ENCODE measurements around the gene DNHD1.

DNHD1 gene

DNA sequence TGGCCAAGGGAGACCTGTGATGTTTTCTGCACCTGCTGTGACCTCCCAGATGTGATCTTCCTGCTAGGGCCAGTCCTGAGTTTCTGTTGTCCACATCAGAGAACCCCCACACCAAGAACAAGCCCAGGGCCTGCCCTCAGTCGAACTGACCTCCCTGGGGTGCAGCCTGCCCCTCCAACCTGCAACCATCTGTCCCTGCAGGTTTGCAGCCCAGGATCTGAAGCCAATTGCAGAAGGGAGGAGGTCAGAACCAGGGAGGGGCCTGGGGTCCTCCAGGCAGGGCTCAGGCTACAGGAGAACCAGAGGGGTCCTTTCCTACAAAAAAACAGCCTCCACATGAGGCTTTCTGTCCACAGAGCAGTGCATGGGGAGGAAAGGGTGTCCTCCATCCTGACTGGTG lies 24.1 kb upstream of the DNHD1 start:
- H3K27me3 ChIP-seq (ENCODE audit: control insufficient read depth, insufficient read depth, low read length): no peaks in the 10 kb centered on the region
- peak overlapping the region; percentile 98 for H3K4me3 ChIP-seq (ENCODE audit: low read length)
- H3K4me1 ChIP-seq (ENCODE audit: control insufficient read depth, insufficient read depth, low read length): peaks cover 16% of the 10 kb centered on the region
- peaks cover 11% of the 10 kb centered on the region for H3K36me3 ChIP-seq (ENCODE audit: control insufficient read depth, insufficient read depth, low read length)
- H3K9ac ChIP-seq (ENCODE audit: low read length): no peak overlapping the region
- H3K27ac ChIP-seq (ENCODE audit: low read depth, low read length): no peak overlapping the region

DNA sequence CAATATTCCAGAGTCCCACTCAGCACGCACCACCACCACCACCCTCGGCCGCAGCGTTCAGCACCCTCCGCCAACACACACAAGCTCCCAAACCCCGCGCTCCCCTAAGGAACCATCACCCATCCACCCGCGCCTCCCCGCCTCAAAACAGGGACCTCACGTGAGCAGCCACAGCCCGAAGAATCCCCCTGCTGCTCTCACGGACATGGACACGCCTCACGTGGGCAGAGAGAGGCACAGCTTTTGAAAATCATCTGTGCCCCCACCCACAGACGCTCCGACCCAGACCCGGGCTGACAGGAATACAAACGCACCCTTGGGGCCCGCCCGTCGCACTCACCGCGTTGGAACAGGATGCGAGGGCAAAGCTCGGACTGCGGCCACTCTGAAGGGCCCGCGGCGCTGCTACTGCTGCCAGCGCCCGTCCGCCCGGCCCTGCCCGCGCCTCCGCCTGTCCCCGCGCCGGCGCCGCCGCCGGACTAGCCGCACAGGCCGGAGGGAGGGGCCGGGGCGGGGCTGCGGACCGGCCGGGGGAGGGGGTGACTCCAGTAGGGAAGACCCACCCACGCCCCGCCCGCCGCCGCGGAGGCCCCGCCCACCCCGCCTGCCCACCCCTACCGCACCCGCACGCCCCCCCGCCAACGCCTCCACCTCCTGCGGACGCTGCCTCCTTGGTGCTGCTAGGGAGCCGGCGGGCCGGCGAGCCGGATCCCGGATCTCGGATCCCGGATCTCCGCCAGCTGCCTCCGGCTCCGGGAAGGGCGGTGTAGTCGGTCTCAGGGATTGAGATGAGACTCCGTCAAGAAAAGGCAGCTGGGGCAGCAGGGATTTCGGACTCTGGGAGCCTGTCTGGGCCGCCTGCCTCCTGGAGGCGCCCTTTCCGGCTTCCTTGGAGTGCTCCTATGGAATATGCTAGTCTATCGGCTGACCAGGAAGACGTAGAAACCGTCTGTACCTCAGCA lies 23.3 kb upstream of the DNHD1 start, which contains the start of gene TRIM3:
Gene TRIM3 (minus strand): TSS at position 491 of the 962 bp plus-strand sequence. CDS start 8,246 bp downstream, outside the sequence.
- Histone ChIP-seq H3K27ac (ENCODE audit: low read depth, low read length) (peak within 1 kb of the TSS; percentile 87), H3K4me1 (ENCODE audit: control insufficient read depth, insufficient read depth, low read length) (peaks cover 16% of the 10 kb centered on the region), H3K9ac (ENCODE audit: low read length) (peak within 1 kb of the TSS; percentile 96), H3K27me3 (ENCODE audit: control insufficient read depth, insufficient read depth, low read length) (no peaks in the 10 kb centered on the region), H3K4me3 (ENCODE audit: low read length) (peak within 1 kb of the TSS; percentile 98), H3K36me3 (ENCODE audit: control insufficient read depth, insufficient read depth, low read length) (peaks cover 18% of the 10 kb centered on the region)

DNA sequence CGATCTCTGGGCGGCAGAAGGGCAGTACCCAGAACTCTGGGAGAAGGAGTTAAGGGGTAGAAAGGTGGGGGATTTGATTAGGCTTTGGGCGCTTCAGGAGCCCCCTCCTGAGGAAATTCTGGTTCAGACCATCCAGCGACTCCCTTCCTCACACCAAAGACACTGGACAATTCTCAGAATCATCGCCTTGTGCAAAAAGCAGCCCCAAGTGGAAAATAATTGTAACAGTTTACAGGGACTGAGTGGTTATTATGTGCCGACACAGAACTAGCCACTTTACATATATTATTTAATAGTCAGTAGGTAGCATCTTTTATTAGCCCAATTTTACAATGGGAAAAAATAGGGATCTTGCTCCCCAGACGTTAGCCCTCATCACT lies 22.7 kb upstream of the DNHD1 start:
- peaks cover 18% of the 10 kb centered on the region for H3K36me3 ChIP-seq (ENCODE audit: control insufficient read depth, insufficient read depth, low read length)
- H3K27ac ChIP-seq (ENCODE audit: low read depth, low read length): peak overlapping the region; percentile 87
- H3K4me1 ChIP-seq (ENCODE audit: control insufficient read depth, insufficient read depth, low read length): peaks cover 14% of the 10 kb centered on the region
- peak overlapping the region; percentile 80 for H3K9ac ChIP-seq (ENCODE audit: low read length)
- H3K27me3 ChIP-seq (ENCODE audit: control insufficient read depth, insufficient read depth, low read length): no peaks in the 10 kb centered on the region
- H3K4me3 ChIP-seq (ENCODE audit: low read length): peak overlapping the region; percentile 74

DNA sequence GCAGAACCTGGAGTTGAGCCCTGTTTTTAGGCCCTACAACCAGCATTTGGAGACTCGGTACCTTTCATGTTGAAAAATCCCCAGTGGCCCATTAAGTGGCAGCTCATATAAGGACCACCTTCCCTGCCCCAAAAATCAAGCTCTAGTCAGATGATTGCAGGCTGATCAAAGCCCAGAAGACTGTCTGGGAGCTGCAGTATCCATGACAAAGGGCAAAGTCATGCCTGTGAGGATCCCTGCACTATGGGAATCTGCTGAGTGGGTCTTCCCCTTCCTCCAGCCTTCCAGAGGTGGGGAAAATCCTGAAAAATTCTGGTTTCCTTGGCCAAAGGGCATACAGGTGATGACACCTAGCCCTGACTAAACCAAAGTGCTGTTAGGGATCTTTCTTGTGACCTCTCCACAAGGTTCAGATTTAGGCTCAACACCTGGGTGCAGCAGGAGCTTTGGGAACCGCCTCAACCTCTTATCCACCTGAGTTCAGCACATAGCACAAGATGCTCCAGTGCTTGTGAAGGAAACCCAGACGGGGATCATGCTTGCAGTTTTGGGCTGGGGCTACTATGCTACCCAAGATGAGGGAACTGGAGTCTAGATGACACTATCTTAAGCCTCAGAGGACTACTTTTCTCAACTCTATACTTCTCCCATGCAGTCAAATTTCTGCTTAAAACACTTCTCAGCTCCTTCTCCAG lies 22.1 kb upstream of the DNHD1 start:
- peaks cover 13% of the 10 kb centered on the region for H3K4me1 ChIP-seq (ENCODE audit: control insufficient read depth, insufficient read depth, low read length)
- H3K27me3 ChIP-seq (ENCODE audit: control insufficient read depth, insufficient read depth, low read length): no peaks in the 10 kb centered on the region
- H3K4me3 ChIP-seq (ENCODE audit: low read length): no peak overlapping the region
- H3K27ac ChIP-seq (ENCODE audit: low read depth, low read length): peak overlapping the region; percentile 87
- H3K9ac ChIP-seq (ENCODE audit: low read length): peak overlapping the region; percentile 80
- H3K36me3 ChIP-seq (ENCODE audit: control insufficient read depth, insufficient read depth, low read length): peaks cover 18% of the 10 kb centered on the region

DNA sequence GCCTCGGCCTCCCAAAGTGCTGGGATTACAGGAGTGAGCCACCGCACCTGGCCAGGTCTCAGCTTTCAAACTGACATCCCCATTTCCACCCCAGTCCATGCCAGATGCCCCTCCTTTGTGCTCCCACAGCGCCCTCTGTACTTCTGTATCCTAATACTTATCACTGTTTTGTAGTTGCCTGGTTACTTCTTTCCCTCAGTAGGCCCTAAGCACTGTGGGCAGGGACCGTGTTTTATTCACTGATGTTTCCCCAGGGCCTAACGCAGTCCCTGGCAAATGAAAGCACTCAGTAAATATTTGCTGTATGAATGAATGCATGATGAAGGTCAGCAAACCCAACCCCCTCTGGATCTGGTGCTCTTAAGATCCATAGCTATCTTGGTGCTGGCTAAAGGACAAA lies 21.1 kb upstream of the DNHD1 start:
- H3K36me3 ChIP-seq (ENCODE audit: control insufficient read depth, insufficient read depth, low read length): peaks cover 18% of the 10 kb centered on the region
- H3K4me1 ChIP-seq (ENCODE audit: control insufficient read depth, insufficient read depth, low read length): peaks cover 21% of the 10 kb centered on the region
- no peaks in the 10 kb centered on the region for H3K27me3 ChIP-seq (ENCODE audit: control insufficient read depth, insufficient read depth, low read length)
- no peak overlapping the region for H3K4me3 ChIP-seq (ENCODE audit: low read length)
- no peak overlapping the region for H3K27ac ChIP-seq (ENCODE audit: low read depth, low read length)
- no peak overlapping the region for H3K9ac ChIP-seq (ENCODE audit: low read length)

DNA sequence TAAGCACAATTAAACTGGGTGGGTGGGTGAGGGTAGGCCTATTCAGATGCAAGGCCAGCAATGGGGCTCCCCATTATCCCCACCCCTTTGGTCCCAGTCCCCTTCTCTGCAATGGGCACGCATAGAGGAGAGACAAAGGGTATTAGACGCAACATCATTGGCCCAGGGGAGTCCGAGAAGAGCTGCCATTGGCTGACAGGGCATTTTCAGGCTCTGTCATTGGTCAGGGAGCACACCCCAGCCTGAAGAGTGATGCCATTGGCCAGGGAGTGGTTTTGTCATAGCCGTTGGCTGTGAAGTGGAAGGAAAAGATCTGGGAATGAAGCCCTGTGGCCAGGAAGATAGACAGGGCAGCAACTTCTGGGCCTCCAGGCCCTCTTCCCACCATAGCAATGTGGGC lies 20.5 kb upstream of the DNHD1 start:
- Histone ChIP-seq H3K4me1 (ENCODE audit: control insufficient read depth, insufficient read depth, low read length) (peaks cover 21% of the 10 kb centered on the region), H3K36me3 (ENCODE audit: control insufficient read depth, insufficient read depth, low read length) (peaks cover 18% of the 10 kb centered on the region), H3K9ac (ENCODE audit: low read length) (no peak overlapping the region), H3K4me3 (ENCODE audit: low read length) (no peak overlapping the region), H3K27ac (ENCODE audit: low read depth, low read length) (no peak overlapping the region), H3K27me3 (ENCODE audit: control insufficient read depth, insufficient read depth, low read length) (no peaks in the 10 kb centered on the region)

DNA sequence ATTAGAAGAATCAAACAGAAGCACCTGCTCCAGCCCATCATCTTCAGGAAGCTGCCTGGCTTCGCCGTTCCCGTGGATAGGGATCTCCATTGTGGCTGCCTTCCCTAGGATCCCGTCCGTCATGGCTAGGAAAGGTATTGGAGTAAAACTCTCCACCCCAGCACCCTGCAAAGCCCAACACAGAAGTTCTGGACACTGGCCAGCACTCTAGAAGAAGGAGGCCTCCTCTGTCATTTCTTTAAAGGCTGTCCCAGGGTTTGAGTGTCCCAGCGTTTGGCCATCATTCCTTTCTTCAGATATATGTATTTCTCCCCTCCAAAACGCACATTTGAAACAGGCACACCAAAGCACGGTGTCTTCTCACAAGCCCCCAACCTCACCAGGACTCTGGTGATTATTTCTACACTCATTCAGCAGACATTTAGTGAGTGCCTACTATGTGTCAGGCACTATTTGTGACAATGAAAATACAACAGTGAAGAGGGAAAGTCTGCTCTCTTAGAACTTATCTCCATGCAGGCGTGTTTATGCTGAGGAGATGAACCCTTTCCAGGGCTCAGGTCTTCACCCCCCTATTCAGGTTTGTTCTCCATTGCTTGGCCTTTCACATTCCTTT lies 16.7 kb upstream of the DNHD1 start:
- H3K4me1 ChIP-seq (ENCODE audit: control insufficient read depth, insufficient read depth, low read length): peaks cover 18% of the 10 kb centered on the region
- H3K27ac ChIP-seq (ENCODE audit: low read depth, low read length): peak overlapping the region; percentile 89
- no peaks in the 10 kb centered on the region for H3K27me3 ChIP-seq (ENCODE audit: control insufficient read depth, insufficient read depth, low read length)
- peak overlapping the region; percentile 89 for H3K4me3 ChIP-seq (ENCODE audit: low read length)
- H3K9ac ChIP-seq (ENCODE audit: low read length): peak overlapping the region; percentile 85
- peaks cover 27% of the 10 kb centered on the region for H3K36me3 ChIP-seq (ENCODE audit: control insufficient read depth, insufficient read depth, low read length)

DNA sequence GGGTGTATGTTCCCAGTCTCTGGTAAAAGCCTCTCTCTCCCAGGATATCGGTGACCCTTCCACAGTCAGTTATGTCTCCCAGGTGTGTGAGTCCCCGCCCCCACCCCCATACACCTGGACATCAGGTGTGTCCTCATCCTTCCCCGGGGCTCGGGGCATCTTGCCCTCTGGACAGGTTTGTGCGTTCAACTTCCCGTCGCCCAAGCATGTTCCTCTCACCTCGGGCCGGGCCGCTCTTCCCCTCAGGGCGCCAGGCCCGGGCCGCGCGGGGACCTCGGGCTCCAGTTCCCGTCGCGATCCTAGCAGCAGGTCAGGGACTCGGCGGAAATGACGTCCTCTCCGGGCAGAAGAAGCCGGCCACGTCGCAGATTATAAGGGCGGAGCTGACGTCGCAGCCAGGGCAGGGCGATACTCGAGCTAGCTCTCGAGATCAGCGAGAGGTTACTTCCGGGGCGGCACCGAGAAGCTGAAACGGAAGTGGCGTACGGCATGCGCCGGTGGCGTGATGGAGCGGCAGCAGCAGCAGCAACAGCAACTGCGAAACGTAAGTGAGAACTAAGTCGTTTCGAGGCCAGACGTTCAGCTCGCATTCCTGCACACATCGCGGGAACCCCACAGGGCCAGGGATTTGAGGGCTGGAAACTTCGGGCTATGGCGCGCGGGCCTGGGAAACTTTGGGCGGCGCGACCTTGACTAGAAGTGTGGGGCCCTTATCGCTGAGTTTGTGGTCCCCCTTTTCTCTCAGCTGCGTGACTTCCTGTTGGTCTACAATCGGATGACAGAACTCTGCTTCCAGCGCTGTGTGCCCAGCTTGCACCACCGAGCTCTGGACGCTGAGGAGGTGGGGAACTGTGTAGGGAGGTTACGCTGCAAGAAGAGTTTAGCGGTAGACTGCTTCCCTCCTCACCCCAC lies 15.8 kb upstream of the DNHD1 start, which contains the start of the genes ARFIP2 and TIMM10B:
Gene ARFIP2 (minus strand): TSS at position 320 of the 912 bp plus-strand sequence. CDS start 910 bp downstream, outside the sequence.
Gene TIMM10B (plus strand): TSS at position 490 of the 912 bp plus-strand sequence. CDS start 16 bp downstream, at position 506.
- peaks cover 30% of the 10 kb centered on the region for H3K36me3 ChIP-seq (ENCODE audit: control insufficient read depth, insufficient read depth, low read length)
- H3K27me3 ChIP-seq (ENCODE audit: control insufficient read depth, insufficient read depth, low read length): no peaks in the 10 kb centered on the region

DNA sequence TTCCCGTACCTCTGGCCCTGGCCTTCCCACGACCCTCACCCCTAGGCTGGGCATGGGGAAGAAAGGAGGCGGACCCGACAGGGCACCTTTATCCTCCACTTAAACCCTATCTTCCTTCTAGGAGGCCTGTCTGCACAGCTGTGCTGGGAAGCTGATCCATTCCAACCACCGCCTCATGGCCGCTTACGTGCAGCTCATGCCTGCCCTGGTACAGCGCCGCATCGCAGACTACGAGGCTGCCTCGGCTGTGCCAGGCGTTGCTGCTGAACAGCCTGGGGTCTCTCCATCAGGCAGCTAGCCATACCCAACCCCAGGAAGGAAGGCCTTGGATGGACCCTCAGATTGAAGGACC lies 15.2 kb upstream of the DNHD1 start:
- Histone ChIP-seq H3K4me3 (ENCODE audit: low read length) (peak overlapping the region; percentile 89), H3K9ac (ENCODE audit: low read length) (peak overlapping the region; percentile 78), H3K27me3 (ENCODE audit: control insufficient read depth, insufficient read depth, low read length) (no peaks in the 10 kb centered on the region), H3K4me1 (ENCODE audit: control insufficient read depth, insufficient read depth, low read length) (peaks cover 18% of the 10 kb centered on the region), H3K36me3 (ENCODE audit: control insufficient read depth, insufficient read depth, low read length) (peaks cover 31% of the 10 kb centered on the region), H3K27ac (ENCODE audit: low read depth, low read length) (peak overlapping the region; percentile 87)

More for the DNA sequence above, 15.8 kb upstream of the DNHD1 start, which contains the start of the genes ARFIP2 and TIMM10B:
- Histone ChIP-seq H3K4me3 (ENCODE audit: low read length) (peak within 1 kb of the TSS; percentile 89), H3K27ac (ENCODE audit: low read depth, low read length) (peak within 1 kb of the TSS; percentile 89), H3K4me1 (ENCODE audit: control insufficient read depth, insufficient read depth, low read length) (peaks cover 18% of the 10 kb centered on the region), H3K9ac (ENCODE audit: low read length) (peak within 1 kb of the TSS; percentile 85)

DNA sequence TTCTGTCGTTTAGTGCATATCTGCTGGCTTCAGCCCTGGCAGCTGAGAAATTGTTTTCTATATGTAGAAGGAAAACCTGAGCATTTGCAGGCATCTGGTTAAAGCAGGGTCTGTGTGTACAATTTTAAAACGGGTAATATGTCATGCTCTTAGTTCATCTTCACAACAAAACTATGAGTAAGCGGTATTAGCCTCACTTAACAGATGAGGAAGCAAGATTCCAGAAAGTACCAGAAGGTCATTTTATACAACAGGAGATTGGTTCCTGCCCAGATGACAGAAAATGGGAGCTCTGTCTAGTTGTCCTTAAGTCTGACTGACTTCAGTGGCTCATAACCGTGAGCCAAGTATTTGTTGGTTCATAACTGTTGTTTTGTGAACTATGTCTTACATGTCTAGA lies 14.6 kb upstream of the DNHD1 start:
- Histone ChIP-seq H3K9ac (ENCODE audit: low read length) (no peak overlapping the region), H3K4me3 (ENCODE audit: low read length) (peak overlapping the region; percentile 89), H3K27me3 (ENCODE audit: control insufficient read depth, insufficient read depth, low read length) (no peaks in the 10 kb centered on the region), H3K36me3 (ENCODE audit: control insufficient read depth, insufficient read depth, low read length) (peaks cover 27% of the 10 kb centered on the region), H3K27ac (ENCODE audit: low read depth, low read length) (no peak overlapping the region), H3K4me1 (ENCODE audit: control insufficient read depth, insufficient read depth, low read length) (peaks cover 18% of the 10 kb centered on the region)

DNA sequence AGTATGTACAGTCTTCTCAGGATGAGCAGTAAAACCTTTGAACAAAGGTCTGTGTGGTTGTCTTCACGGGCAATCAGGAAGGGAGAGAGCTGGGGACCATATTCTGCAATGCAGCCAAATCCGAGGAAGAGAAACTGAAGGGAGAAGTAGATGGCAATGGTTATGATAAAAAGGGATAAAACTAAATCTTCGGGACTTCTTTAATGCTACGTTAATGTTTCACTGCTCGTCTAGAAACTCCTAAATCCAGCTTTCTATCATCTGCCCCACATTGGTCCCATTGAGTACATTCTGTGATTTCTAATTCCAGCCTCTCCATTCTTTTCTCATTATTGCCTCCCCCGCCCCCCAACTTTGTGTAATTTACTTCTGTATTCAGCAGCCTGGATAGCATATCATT lies 14.1 kb upstream of the DNHD1 start:
- Histone ChIP-seq H3K9ac (ENCODE audit: low read length) (no peak overlapping the region), H3K36me3 (ENCODE audit: control insufficient read depth, insufficient read depth, low read length) (peaks cover 22% of the 10 kb centered on the region), H3K27ac (ENCODE audit: low read depth, low read length) (no peak overlapping the region), H3K4me1 (ENCODE audit: control insufficient read depth, insufficient read depth, low read length) (peaks cover 18% of the 10 kb centered on the region), H3K27me3 (ENCODE audit: control insufficient read depth, insufficient read depth, low read length) (no peaks in the 10 kb centered on the region), H3K4me3 (ENCODE audit: low read length) (no peak overlapping the region)

All from rectal smooth muscle tissue (tissue), 1 donor.